ENCODE data around the gene SOX6.

The SOX6 gene

DNA sequence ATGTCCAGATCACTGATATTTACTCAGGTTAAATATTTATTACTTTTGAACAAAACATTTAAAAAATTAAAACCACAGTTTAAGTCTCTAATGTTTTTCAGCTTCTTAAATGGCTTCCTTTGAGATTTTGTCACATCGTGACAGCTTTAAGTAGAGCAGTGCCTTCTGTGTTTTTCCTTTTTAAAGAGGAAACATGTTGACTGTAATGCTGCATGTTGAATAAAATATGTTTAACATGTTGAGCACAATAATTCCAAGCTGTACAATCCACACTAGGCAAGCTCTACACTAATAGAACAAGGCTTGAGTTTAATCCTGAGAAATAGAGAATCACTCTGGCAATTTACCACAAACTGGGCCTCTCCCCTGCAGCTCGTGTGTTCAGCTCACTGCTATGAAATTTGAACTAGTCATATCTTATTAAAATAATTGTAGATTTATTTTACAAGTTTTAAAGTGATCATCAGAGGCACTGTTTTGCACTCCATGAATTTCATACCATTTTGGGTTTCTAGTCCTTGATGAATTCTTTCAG lies 368.3 kb downstream of the SOX6 start:
- H3K36me3 ChIP-seq (ENCODE audit: control insufficient read depth, insufficient read depth, low read length): no peaks in the 10 kb centered on the region
- TF ChIP-seq, protein P1, sequence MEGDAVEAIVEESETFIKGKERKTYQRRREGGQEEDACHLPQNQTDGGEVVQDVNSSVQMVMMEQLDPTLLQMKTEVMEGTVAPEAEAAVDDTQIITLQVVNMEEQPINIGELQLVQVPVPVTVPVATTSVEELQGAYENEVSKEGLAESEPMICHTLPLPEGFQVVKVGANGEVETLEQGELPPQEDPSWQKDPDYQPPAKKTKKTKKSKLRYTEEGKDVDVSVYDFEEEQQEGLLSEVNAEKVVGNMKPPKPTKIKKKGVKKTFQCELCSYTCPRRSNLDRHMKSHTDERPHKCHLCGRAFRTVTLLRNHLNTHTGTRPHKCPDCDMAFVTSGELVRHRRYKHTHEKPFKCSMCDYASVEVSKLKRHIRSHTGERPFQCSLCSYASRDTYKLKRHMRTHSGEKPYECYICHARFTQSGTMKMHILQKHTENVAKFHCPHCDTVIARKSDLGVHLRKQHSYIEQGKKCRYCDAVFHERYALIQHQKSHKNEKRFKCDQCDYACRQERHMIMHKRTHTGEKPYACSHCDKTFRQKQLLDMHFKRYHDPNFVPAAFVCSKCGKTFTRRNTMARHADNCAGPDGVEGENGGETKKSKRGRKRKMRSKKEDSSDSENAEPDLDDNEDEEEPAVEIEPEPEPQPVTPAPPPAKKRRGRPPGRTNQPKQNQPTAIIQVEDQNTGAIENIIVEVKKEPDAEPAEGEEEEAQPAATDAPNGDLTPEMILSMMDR (IDR thresholded peaks at IDR 0.05; ENCODE audit: insufficient read depth, low read length, poor library complexity, severe bottlenecking): no peak
- no peaks in the 10 kb centered on the region; the same call in 1 of the 2 replicates for H3K27me3 ChIP-seq (replicated peaks; ENCODE audit: control insufficient read depth, insufficient read depth, low read length)
- DNase-seq (ENCODE audit: extremely low read depth, insufficient read length): no peak
- no peak overlapping the region for H3K4me3 ChIP-seq (replicated peaks; ENCODE audit: low read depth, low read length)

DNA sequence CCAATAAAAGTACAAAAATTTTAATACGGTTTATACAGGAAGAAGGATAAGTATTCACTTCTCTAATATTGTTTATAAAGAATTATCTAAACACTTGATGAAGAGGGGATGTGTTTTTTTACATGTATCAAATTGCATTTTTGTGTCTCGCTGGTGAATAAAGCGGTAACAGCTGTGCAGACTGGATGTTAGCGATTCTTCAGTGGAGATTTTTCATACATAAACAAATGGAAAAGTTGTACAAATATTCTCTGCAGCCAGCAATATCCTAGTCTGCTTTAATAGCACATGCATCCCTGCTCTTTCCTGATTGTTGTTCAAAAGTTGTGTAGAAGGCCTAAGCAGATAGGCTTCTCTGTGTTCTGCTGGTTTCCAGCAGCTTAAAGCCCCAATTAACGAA lies 369.3 kb downstream of the SOX6 start:
- no peaks in the 10 kb centered on the region for H3K36me3 ChIP-seq (ENCODE audit: control insufficient read depth, insufficient read depth, low read length)
- TF ChIP-seq, protein P1 (IDR thresholded peaks at IDR 0.05; ENCODE audit: insufficient read depth, low read length, poor library complexity, severe bottlenecking): no peak
- DNase-seq (ENCODE audit: extremely low read depth, insufficient read length): no peak
- no peaks in the 10 kb centered on the region; the same call in 1 of the 2 replicates for H3K27me3 ChIP-seq (replicated peaks; ENCODE audit: control insufficient read depth, insufficient read depth, low read length)
- H3K4me3 ChIP-seq (replicated peaks; ENCODE audit: low read depth, low read length): no peak overlapping the region

DNA sequence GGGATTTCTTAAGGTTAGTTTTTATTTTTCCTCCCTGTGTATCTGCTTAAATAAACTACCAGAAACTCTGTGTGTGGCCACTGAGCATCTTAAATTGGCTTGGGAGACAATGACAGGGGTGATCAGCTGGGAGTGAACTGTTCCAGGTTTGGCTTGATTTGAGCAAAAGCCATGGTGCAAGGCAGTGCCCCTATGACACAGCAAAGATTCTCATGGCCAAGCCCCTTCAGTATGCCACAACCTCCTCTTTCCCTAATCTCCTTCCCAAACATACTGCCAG lies 370.5 kb downstream of the SOX6 start:
- H3K27me3 ChIP-seq (replicated peaks; ENCODE audit: control insufficient read depth, insufficient read depth, low read length): no peaks in the 10 kb centered on the region; the same call in 1 of the 2 replicates
- no peak overlapping the region for H3K4me3 ChIP-seq (replicated peaks; ENCODE audit: low read depth, low read length)
- DNase-seq (ENCODE audit: extremely low read depth, insufficient read length): no peak
- H3K36me3 ChIP-seq (ENCODE audit: control insufficient read depth, insufficient read depth, low read length): no peaks in the 10 kb centered on the region
- TF ChIP-seq, protein P1 (IDR thresholded peaks at IDR 0.05; ENCODE audit: insufficient read depth, low read length, poor library complexity, severe bottlenecking): no peak

DNA sequence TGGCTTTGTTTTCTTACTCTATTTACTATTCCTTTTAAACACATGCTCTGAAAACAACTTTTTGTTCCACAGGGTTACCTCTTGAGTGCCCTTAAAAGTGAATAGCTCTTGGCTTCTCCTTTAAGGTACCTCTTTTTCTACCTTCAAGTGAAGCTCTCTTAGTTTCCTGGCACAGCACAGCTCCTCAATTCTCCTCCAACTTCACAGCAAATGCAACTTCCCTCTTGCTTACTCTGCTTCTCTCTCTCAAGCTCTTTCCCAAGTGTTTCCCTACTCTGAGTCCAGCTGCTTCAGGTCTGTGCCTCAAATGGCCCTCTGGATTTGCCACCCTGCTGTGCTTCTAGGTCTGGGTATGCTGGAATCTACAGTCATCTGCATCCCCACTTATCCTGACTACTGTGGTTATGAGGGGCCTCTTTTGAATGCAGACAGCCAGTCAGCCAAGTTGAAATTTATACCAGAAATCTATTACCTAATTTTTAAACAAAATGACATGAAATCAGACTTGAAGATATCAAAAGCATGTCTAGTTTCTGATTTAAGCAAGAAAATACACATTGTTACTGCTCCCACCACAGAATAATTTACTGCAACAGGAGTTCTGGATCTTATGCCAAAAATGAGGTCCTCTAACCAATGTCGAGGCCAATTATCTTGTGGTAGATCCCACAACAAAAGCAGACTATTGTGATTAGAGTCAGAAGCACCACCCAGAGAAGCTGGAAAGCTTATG lies 371.1 kb downstream of the SOX6 start:
- DNase-seq (ENCODE audit: extremely low read depth, insufficient read length): no peak
- Histone ChIP-seq H3K4me3 (replicated peaks; ENCODE audit: low read depth, low read length) (no peak overlapping the region), H3K36me3 (ENCODE audit: control insufficient read depth, insufficient read depth, low read length) (no peaks in the 10 kb centered on the region), H3K27me3 (replicated peaks; ENCODE audit: control insufficient read depth, insufficient read depth, low read length) (no peaks in the 10 kb centered on the region; the same call in 1 of the 2 replicates)
- TF ChIP-seq, protein P1 (IDR thresholded peaks at IDR 0.05; ENCODE audit: insufficient read depth, low read length, poor library complexity, severe bottlenecking): no peak

DNA sequence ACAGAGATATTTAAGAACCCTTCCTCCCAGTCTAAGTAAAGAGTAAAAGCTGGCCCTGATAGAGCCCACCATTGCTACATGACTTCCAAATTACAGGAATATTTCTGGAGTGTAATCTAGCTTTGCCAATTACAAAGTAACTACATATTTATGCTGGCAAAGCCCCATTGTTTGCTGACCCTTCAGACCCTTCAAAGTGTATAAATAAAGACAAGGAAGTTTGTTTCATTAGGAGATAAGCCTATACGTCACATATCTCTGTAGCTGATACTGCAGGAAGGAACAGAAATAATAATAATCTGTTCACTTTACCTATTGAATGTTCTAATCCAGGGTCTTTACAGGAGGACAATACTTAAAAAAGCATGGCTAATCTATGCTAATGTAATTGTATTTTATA lies 375.1 kb downstream of the SOX6 start:
- H3K36me3 ChIP-seq (ENCODE audit: control insufficient read depth, insufficient read depth, low read length): no peaks in the 10 kb centered on the region
- no peaks in the 10 kb centered on the region; the same call in 1 of the 2 replicates for H3K27me3 ChIP-seq (replicated peaks; ENCODE audit: control insufficient read depth, insufficient read depth, low read length)

More for the DNA sequence above, 375.1 kb downstream of the SOX6 start:
- no peak overlapping the region for H3K4me3 ChIP-seq (replicated peaks; ENCODE audit: low read depth, low read length)
- DNase-seq (ENCODE audit: extremely low read depth, insufficient read length): no peak
- TF ChIP-seq, protein P1 (IDR thresholded peaks at IDR 0.05; ENCODE audit: insufficient read depth, low read length, poor library complexity, severe bottlenecking): no peak

Measured in GM06990 (cell line).